ENCODE data around the gene PCDHB3.
"Not testable (repeated sequence)": the region's sequence is repeated elsewhere in the genome, so short reads cannot be mapped to it uniquely, and the experiment has no call there.

Gene PCDHB3

GRCh38 chr5:141137346-141137745 lies 37.1 kb downstream of the PCDHB3 start:
- DNase-seq: not testable (repeated sequence)

- no peak for DNase-seq
Measured at GRCh38 chr5:141149812-141150211, 49.5 kb downstream of the PCDHB3 start, which contains the start of gene PCDHB6. TSS of gene PCDHB6 (plus strand) at chr5:141150057. CDS start at chr5:141150258, 201 bp downstream.

- DNase-seq: no peak
Measured at GRCh38 chr5:141150224-141150992, 50.1 kb downstream of the PCDHB3 start.

- no peak for DNase-seq
Measured at GRCh38 chr5:141150993-141151325, 50.7 kb downstream of the PCDHB3 start.

- not testable (repeated sequence) for DNase-seq
Measured at GRCh38 chr5:141151632-141152031, 51.4 kb downstream of the PCDHB3 start.

DNA sequence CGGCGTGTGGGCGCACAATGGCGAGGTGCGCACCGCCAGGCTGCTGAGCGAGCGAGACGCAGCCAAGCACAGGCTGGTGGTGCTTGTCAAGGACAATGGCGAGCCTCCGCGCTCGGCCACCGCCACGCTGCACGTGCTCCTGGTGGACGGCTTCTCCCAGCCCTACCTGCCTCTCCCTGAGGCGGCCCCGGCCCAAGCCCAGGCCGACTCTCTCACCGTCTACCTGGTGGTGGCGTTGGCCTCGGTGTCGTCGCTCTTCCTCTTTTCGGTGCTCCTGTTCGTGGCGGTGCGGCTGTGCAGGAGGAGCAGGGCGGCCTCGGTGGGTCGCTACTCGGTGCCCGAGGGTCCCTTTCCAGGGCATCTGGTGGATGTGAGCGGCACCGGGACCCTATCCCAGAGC lies 51.8 kb downstream of the PCDHB3 start:
- not testable (repeated sequence) for DNase-seq

All from stimulated activated CD4-positive, alpha-beta T cell treated with anti-CD3 and anti-CD28 coated beads, Interleukin-2, amount 100 ng/mL, for 48 hours (primary cell).